Activated CD4-positive, alpha-beta T cell treated with anti-CD3 and anti-CD28 coated beads for 36 hours (primary cell): ENCODE data around the gene IL1R2. TPM values are rescaled to one million over a fixed set of nuclear protein-coding genes. Genes with fewer than 3 reads are reported as not detected.

ENCODE experiments used
- ATAC-seq: fragments of 200-7000 bp; cut with Tn5 transposase; one replicate; pipeline ENCODE4 v1.10.0; 2021; ENCODE audit warnings: mild to moderate bottlenecking, moderate library complexity
- CTCF ChIA-PET: fragments of 350-600 bp; sonication (Branson Sonifier 250); formaldehyde crosslinking; loops from one replicate; lab custom pipeline; 2021; ENCODE audit warnings: antibody characterized with exemption; lab: Charles Lee
- POLR2A ChIA-PET: fragments of 350-600 bp; sonication (Branson Sonifier 250); formaldehyde crosslinking; loops from one replicate; lab custom pipeline; 2021; ENCODE audit warnings: antibody characterized with exemption, inconsistent platforms; lab: Charles Lee
- DNase-seq: peaks from one replicate; pipeline ENCODE4 v3.0.0-alpha.2; 2020
- H3K27ac Mint-ChIP-seq: one replicate; pipeline ENCODE4 v1.8.0; 2021; ENCODE audit warnings: mixed read lengths
- H3K27me3 Mint-ChIP-seq: one replicate; pipeline ENCODE4 v1.8.0; 2021; ENCODE audit warnings: mixed read lengths
- H3K36me3 Mint-ChIP-seq: one replicate; pipeline ENCODE4 v1.8.0; 2021; ENCODE audit warnings: low read depth, mixed read lengths
- H3K4me1 Mint-ChIP-seq: one replicate; pipeline ENCODE4 v1.8.0; 2021; ENCODE audit warnings: mixed read lengths
- H3K4me3 Mint-ChIP-seq: one replicate; pipeline ENCODE4 v1.8.0; 2021; ENCODE audit warnings: mild to moderate bottlenecking, moderate library complexity, mixed read lengths
- H3K9me3 Mint-ChIP-seq: one replicate; pipeline ENCODE4 v1.8.0; 2021; ENCODE audit warnings: low read depth, mixed read lengths
- intact Hi-C, 2 experiments: fragments of 100-400 bp; cut with DNase I in 1 of 2; cut with micrococcal nuclease in 1 of 2; formaldehyde crosslinking; loops; one replicate each; pipeline versions ENCODE4 v1.14.2 to v1.15.1; 2022 to 2024; cut with DNase I, micrococcal nuclease
- total RNA-seq, 2 experiments: library from RNA; stranded (reverse); gene quantifications; one replicate each; pipeline ENCODE4 v1.2.3, GENCODE V29; 2021

IL1R2 gene
- total RNA-seq, 2 experiments from 2014 or later = 21.4 to 25.4 TPM

DNA sequence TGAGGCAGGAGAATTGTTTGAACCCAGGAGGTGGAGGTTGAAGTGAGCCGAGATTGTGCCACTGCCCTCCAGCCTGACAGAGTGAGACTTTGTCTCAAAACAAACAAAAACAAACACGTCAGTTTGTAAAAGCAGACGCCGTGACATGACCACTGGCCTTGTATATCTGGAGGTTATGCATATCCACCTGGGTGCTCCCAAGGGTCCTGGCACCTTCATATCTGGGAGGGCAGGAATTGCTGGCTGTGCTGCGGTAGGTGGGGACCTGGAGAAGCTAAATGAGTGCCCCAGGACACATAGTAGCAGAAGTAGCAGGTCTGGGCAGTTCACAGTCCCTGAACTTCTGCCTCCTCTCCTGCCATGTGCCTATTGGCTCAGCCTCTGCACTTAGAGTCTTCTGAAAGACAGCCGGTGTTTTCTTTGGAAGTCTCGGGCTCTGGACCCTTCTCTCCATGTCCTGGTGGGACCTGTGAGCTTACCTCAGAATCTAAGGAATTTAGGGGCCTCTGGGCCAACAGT, 30.9 kb upstream of the IL1R2 start:
- DNase-seq = no peak
- H3K36me3 Mint-ChIP-seq = peaks cover 4% of the 10 kb centered on the region
- POLR2A ChIA-PET = no interaction called here
- intact Hi-C loops = loop anchor here in 1 of 2 experiments (5.0 kb wide), 1 partner anchor 1259 kb away; no protein-coding TSS in a partner anchor
- ATAC-seq = no peak
- CTCF ChIA-PET = no interaction called here
- no peak overlapping the region for H3K4me3 Mint-ChIP-seq
- H3K9me3 Mint-ChIP-seq = peaks cover 11% of the 10 kb centered on the region
- no peaks in the 10 kb centered on the region for H3K27me3 Mint-ChIP-seq
- peaks cover 7% of the 10 kb centered on the region for H3K4me1 Mint-ChIP-seq
- H3K27ac Mint-ChIP-seq = no peak overlapping the region

DNA sequence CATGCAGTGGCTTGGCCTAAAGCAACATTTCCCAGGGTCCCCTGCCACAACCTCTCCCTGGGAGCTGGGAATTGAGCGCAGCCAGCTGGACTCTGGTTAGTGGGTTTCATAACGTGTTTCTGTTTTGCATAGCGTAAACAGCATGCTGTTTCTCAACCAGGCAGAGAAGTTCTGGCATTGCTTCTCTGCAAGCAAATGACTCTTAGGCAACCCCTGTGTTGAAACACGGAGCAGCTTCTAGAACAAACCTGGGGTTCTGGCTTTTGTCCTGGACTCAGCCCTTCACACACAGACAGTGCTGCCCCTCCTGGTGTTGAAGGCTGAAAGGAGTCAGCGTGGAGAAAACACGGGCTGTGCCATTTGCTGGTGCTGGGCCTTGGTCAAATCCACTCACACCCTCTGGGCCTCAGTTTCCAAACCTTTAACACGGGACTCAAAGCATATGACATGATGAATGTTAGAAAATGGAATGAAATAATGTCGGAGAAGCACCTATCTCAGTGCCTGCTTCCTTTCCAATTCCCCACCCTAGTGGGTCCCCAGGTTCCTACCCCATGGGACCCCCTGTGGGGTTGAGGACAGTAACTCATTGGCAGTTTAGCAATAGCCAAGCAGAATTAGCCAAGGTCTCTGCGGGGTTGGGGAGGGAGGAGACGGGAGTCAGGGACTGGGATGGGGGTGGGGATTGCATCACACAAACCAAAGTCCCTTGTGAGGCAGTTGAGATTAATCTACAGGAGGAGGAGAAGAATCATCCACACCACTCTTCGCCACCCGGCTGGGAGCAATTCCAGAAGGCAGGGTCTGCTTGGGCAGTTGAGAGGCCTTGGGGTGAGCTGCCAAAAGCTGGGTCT, 30.2 kb upstream of the IL1R2 start:
- peaks cover 11% of the 10 kb centered on the region for H3K9me3 Mint-ChIP-seq
- no peaks in the 10 kb centered on the region for H3K27me3 Mint-ChIP-seq
- ChIA-PET CTCF (no interaction called here), POLR2A (no interaction called here)
- peaks cover 4% of the 10 kb centered on the region for H3K36me3 Mint-ChIP-seq
- intact Hi-C loops = loop anchor here in 1 of 2 experiments (5.0 kb wide), 1 partner anchor 1259 kb away; no protein-coding TSS in a partner anchor
- DNase-seq (no peak), ATAC-seq (no peak)
- H3K4me3 Mint-ChIP-seq = no peak overlapping the region
- peaks cover 7% of the 10 kb centered on the region for H3K4me1 Mint-ChIP-seq
- no peak overlapping the region for H3K27ac Mint-ChIP-seq

DNA sequence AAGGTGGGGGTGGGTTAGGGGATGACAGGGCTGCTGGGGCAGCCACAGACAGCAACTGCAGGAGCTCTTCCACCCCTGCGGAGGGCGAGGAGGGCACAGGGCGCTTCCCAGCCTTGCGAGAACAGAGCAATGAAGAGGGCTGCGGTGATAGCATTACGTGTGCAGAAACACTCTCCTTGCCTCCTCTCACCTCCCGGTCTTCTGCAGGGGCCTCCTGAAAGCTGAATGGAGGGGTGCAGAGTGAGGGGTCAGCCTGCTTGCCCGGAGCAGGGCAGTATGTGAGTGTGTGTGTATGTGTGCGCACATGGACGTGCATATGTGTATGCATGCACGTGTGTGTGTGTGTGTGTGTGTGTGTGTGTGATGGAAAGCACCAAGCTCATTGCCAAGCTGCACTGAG, 29.5 kb upstream of the IL1R2 start:
- Mint-ChIP-seq H3K27ac (no peak overlapping the region), H3K27me3 (no peaks in the 10 kb centered on the region), H3K36me3 (peaks cover 4% of the 10 kb centered on the region), H3K9me3 (peaks cover 10% of the 10 kb centered on the region), H3K4me3 (no peak overlapping the region), H3K4me1 (peaks cover 7% of the 10 kb centered on the region)
- intact Hi-C loops = loop anchor here in 1 of 2 experiments (5.0 kb wide), 1 partner anchor 1260 kb away; no protein-coding TSS in a partner anchor
- ATAC-seq (no peak), DNase-seq (no peak)
- CTCF ChIA-PET = no interaction called here
- POLR2A ChIA-PET = no interaction called here

DNA sequence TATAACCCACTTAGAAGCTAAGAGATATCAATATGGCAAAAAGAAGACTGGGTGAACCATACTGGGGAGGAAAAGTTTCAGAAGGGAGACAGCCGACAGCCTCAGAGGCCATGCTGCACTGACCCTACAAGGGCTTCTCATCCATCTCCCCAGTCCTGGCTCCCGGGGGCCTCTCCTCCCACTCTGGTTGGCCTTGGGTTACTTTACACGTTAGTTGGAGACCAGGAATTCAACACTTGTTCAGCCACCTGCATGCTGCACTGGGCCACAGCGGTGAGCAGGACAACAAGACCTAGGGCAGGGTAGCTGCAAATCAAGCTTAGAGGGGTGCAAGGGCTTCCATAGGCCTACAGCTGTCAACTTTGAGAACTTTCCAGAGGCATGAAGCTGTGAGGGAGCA, 28.6 kb upstream of the IL1R2 start:
- H3K9me3 Mint-ChIP-seq = peaks cover 4% of the 10 kb centered on the region
- POLR2A ChIA-PET = no interaction called here
- intact Hi-C loops = loop anchor here in 1 of 2 experiments (5.0 kb wide), 1 partner anchor 1261 kb away; no protein-coding TSS in a partner anchor
- CTCF ChIA-PET = interaction anchor here (1.0 kb wide), 1 partner anchor 84 kb away, joined by 3 read pairs; no protein-coding TSS in a partner anchor
- DNase-seq (no peak), ATAC-seq (no peak)
- no peaks in the 10 kb centered on the region for H3K27me3 Mint-ChIP-seq
- H3K36me3 Mint-ChIP-seq = no peaks in the 10 kb centered on the region
- no peak overlapping the region for H3K27ac Mint-ChIP-seq
- H3K4me1 Mint-ChIP-seq = peaks cover 3% of the 10 kb centered on the region
- H3K4me3 Mint-ChIP-seq = no peak overlapping the region

DNA sequence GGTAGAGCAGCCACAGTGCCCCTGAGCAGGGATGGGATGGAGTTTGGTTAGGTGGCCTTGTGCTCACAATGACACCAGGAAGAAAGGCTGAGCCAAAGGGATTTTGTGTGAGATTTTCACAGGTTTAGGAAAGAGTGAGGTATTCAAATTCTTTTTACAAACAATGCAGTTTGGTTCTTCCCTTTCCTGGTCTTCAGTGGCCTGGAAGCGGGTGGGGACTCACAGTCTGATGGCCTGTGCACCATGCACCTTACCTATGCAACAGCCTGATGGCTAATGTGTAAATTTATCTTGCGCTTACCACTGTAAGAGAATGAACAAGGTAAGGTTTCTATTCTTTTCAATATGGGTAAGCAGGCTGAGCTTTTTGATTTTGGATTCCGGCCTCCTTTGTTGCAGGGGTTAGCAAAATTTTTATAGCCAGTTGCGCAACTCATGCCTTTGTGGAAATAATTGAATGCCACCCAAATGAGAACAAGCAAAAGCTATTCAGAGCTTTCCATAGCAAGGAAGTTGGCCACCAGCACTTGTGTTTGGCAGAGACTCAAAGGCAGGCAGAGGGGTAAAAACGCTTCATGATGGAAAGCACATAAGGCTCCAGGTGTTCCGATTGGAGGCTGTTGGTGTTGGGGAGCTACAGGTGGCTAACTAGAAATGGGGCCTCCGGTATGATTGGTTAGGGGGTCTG, 23.8 kb upstream of the IL1R2 start:
- peaks cover 3% of the 10 kb centered on the region for H3K36me3 Mint-ChIP-seq
- peaks cover 5% of the 10 kb centered on the region for H3K4me1 Mint-ChIP-seq
- H3K27ac Mint-ChIP-seq = no peak overlapping the region

DNA sequence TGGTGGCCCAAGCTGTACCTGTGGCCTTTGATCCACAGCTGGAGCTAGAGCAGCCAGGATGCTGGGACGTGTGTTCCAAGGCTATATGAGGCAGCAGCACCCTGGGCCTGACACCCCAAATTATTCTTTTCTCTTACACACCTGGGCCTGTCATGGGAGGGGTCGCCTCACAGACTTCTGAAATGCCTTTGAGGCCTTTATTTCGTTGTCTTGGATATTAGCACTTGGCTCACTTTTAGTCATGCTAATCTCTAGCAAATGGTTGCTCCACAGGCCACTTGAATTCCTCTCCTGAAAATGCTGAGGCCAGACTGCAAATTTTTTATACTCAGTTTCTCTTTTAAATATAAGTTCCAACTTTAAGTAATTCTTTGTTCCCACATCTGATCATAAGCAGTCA, 22.0 kb upstream of the IL1R2 start:
- intact Hi-C loops = no loop called here
- no peak overlapping the region for H3K4me3 Mint-ChIP-seq
- DNase-seq (no peak), ATAC-seq (no peak)
- H3K36me3 Mint-ChIP-seq = peaks cover 3% of the 10 kb centered on the region
- peaks cover 12% of the 10 kb centered on the region for H3K4me1 Mint-ChIP-seq
- no peak overlapping the region for H3K27ac Mint-ChIP-seq
- peaks cover 22% of the 10 kb centered on the region for H3K9me3 Mint-ChIP-seq
- POLR2A ChIA-PET = no interaction called here
- CTCF ChIA-PET = interaction anchor here (0.7 kb wide), 1 partner anchor 334 kb away, joined by 4 read pairs; no protein-coding TSS in a partner anchor
- peaks cover 2% of the 10 kb centered on the region for H3K27me3 Mint-ChIP-seq

More for the DNA sequence above, 23.8 kb upstream of the IL1R2 start:
- ATAC-seq (no peak), DNase-seq (no peak)
- ChIA-PET POLR2A (no interaction called here), CTCF (no interaction called here)
- Mint-ChIP-seq H3K4me3 (no peak overlapping the region), H3K9me3 (peaks cover 22% of the 10 kb centered on the region), H3K27me3 (peaks cover 2% of the 10 kb centered on the region)
- intact Hi-C loops = no loop called here

DNA sequence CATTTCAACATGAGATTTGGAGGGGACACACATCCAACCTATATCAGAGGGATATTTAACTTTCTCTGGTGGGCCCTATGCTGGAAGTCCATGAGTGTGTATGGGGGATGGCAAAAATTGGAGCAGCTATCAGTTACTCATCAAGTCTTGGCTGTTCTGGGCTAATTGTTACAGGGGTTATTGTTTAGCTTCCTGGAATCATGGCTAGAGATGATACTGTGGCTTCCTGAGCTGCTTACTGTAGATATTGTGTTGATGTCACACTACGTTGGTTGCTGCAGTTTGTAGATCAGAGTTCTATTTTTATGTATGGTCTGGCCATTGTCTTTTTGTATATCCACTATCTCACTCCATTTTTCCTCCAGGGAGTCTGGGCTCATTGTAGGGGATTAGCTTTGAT, 20.9 kb upstream of the IL1R2 start:
- no peak overlapping the region for H3K4me3 Mint-ChIP-seq
- H3K27me3 Mint-ChIP-seq = peaks cover 2% of the 10 kb centered on the region
- H3K27ac Mint-ChIP-seq = no peak overlapping the region
- ChIA-PET CTCF (no interaction called here), POLR2A (no interaction called here)
- intact Hi-C loops = no loop called here
- H3K9me3 Mint-ChIP-seq = peaks cover 22% of the 10 kb centered on the region
- DNase-seq (no peak), ATAC-seq (no peak)
- peaks cover 12% of the 10 kb centered on the region for H3K4me1 Mint-ChIP-seq
- peaks cover 3% of the 10 kb centered on the region for H3K36me3 Mint-ChIP-seq

DNA sequence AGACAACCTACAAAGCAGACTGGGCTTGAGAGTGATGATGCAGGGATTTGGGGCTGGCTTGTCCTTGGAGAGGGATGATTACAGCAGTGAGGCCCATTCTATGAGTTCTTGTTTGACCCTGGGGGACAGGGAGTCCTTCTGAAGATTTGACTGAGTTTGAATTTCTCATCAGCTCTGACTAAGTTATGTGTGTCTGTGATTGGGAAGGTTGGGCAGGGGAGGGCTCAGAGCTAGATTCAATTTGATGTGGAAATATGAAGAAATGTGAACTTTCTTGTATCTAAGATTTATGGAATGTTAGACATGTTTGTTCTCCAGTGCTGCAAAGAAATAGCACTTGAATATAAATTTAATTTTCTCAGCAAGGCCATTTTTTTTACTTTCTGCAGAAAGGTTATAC, 19.9 kb upstream of the IL1R2 start:
- Mint-ChIP-seq H3K4me3 (no peak overlapping the region), H3K27ac (no peak overlapping the region), H3K36me3 (peaks cover 3% of the 10 kb centered on the region), H3K27me3 (peaks cover 2% of the 10 kb centered on the region), H3K9me3 (peaks cover 22% of the 10 kb centered on the region), H3K4me1 (peaks cover 12% of the 10 kb centered on the region)
- CTCF ChIA-PET = no interaction called here
- ATAC-seq = no peak
- POLR2A ChIA-PET = no interaction called here
- intact Hi-C loops = no loop called here
- DNase-seq = no peak

DNA sequence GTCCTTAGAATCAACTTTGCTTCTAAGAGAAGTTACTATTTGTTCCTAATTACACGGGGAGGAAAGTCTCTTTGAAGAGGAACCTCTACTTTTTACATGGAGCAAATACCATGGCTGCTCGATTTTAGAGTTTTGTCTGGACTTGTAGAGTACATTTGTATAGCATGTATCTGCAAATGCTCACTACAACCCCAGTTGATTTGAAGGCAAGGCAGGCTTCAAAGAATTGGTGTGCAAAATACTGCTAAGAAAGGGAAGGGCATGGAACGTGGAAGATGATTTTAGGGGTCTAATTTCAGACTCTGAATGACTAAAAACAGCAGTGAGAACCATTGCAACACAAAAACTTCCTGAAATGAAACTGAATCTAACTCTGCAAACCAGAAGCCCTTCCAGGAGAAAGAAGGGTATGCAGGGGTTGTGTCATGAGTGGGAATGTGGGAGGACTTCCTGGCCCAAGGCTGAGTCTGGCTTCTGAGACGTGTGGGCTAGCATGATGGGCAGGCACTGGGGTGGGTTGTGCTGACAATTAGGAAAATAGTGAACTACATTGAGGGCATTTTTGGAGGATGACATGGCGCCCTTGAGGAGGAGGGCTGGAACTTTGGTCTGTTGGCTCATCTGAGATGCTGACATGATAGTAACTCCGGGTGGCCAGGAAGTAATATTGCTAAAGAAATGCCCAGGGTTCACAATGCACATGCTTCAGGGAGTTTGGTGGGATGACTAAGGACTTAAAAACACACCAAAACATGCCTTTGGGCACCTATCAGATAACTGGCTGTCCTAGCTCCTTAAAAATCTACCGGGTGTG, 18.9 kb upstream of the IL1R2 start:
- peaks cover 3% of the 10 kb centered on the region for H3K36me3 Mint-ChIP-seq
- ATAC-seq (no peak), DNase-seq (no peak)
- CTCF ChIA-PET = interaction anchor here (0.6 kb wide), 1 partner anchor 275 kb away, joined by 3 read pairs; no protein-coding TSS in a partner anchor
- peaks cover 2% of the 10 kb centered on the region for H3K27me3 Mint-ChIP-seq
- POLR2A ChIA-PET = no interaction called here
- peaks cover 22% of the 10 kb centered on the region for H3K9me3 Mint-ChIP-seq
- intact Hi-C loops = no loop called here
- no peak overlapping the region for H3K4me3 Mint-ChIP-seq
- peak overlapping the region; percentile 14 for H3K27ac Mint-ChIP-seq
- H3K4me1 Mint-ChIP-seq = peaks cover 12% of the 10 kb centered on the region

DNA sequence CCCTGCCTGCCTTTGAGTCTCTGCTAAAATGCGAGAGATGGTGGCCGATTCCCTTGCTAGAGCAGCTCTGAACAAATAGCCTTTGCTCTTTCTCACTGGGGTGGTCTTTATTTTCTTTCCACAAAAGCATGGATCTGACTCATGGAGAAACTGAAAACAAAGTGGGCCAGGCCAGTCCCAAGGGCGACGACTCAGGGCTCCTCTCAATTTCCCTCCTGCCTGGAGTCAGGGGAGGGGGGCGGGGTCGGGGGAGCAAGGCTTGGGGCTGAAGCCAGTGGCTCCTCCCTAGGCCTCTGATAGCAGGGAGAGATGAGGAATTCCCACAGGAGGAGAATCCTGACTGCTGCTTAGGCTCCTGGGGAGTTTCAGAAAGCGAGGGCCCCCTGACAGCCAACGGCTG, 17.1 kb upstream of the IL1R2 start:
- Mint-ChIP-seq H3K9me3 (peaks cover 22% of the 10 kb centered on the region), H3K4me3 (no peak overlapping the region), H3K4me1 (peaks cover 12% of the 10 kb centered on the region), H3K27me3 (peaks cover 2% of the 10 kb centered on the region), H3K36me3 (peaks cover 3% of the 10 kb centered on the region), H3K27ac (no peak overlapping the region)
- POLR2A ChIA-PET = no interaction called here
- intact Hi-C loops = no loop called here
- no peak for DNase-seq
- CTCF ChIA-PET = no interaction called here
- ATAC-seq = no peak
